Hepatocyte (in vitro differentiated cells): ENCODE results near the gene DOC2A. TPM values are rescaled to one million over a fixed set of nuclear protein-coding genes. Genes with fewer than 3 reads are reported as not detected.

Experiments
- DNase-seq: peaks from one replicate; pipeline ENCODE4 v3.0.0-alpha.2; 2016; ENCODE audit warnings: low spot score
- H2AFZ ChIP-seq: fragments of 200-600 bp; sonication (generic); 2 replicates; pipeline ENCODE4 v1.6.0; 2016; ENCODE audit warnings: antibody characterized with exemption, mild to moderate bottlenecking
- H3K27ac ChIP-seq: fragments of 200-600 bp; sonication (generic); 2 replicates; pipeline ENCODE4 v1.5.1; 2016; ENCODE audit warnings: mild to moderate bottlenecking
- H3K27me3 ChIP-seq: fragments of 200-600 bp; sonication (generic); 2 replicates; pipeline ENCODE4 v1.6.1; 2016
- H3K36me3 ChIP-seq: fragments of 200-600 bp; sonication (generic); replicated peaks from 2 replicates; pipeline ENCODE4 v1.5.1; 2016; ENCODE audit warnings: low read depth; ENCODE audit not compliant: insufficient read depth
- H3K4me1 ChIP-seq: fragments of 200-600 bp; sonication (generic); 2 replicates; pipeline ENCODE4 v1.5.1; 2016; ENCODE audit warnings: mild to moderate bottlenecking, moderate library complexity; ENCODE audit not compliant: insufficient read depth
- H3K4me2 ChIP-seq: fragments of 200-600 bp; sonication (generic); 2 replicates; pipeline ENCODE4 v1.6.0; 2016
- H3K4me3 ChIP-seq: fragments of 200-600 bp; sonication (generic); 2 replicates; pipeline ENCODE4 v1.5.1; 2016; ENCODE audit warnings: mild to moderate bottlenecking
- H3K79me2 ChIP-seq: fragments of 200-600 bp; sonication (generic); 2 replicates; pipeline ENCODE4 v1.6.0; 2017; ENCODE audit warnings: mild to moderate bottlenecking
- H3K9me2 ChIP-seq: fragments of 200-600 bp; sonication (generic); replicated peaks from 2 replicates; pipeline ENCODE4 v1.6.0; 2017; ENCODE audit warnings: mild to moderate bottlenecking; ENCODE audit not compliant: insufficient read depth
- H3K9me3 ChIP-seq: fragments of 200-600 bp; sonication (generic); 2 replicates; pipeline ENCODE4 v1.5.1; 2016; ENCODE audit warnings: low read depth, mild to moderate bottlenecking
- H4K20me1 ChIP-seq: fragments of 200-600 bp; sonication (generic); 2 replicates; pipeline ENCODE4 v1.6.0; 2016; ENCODE audit warnings: mild to moderate bottlenecking; ENCODE audit not compliant: insufficient read depth, poor library complexity, severe bottlenecking
- CTCF ChIP-seq: fragments of 200-600 bp; sonication (generic); IDR thresholded peaks from 2 replicates; pipeline ENCODE4 v1.5.1; 2016; ENCODE audit warnings: antibody characterized with exemption, mild to moderate bottlenecking; ENCODE audit not compliant: poor library complexity
- EZH2 ChIP-seq: fragments of 200-600 bp; sonication (generic); IDR thresholded peaks from 2 replicates; pipeline ENCODE4 v1.6.1; 2016; ENCODE audit warnings: antibody characterized with exemption, mild to moderate bottlenecking, borderline replicate concordance
- EZH2phosphoT487 ChIP-seq: fragments of 200-600 bp; sonication (generic); IDR thresholded peaks from one replicate; pipeline ENCODE4 v1.6.1; 2018; ENCODE audit warnings: antibody characterized with exemption, mild to moderate bottlenecking, low read depth, moderate library complexity; ENCODE audit not compliant: unreplicated experiment, severe bottlenecking
- WGBS: methylation state at CpG from one replicate; pipeline ENCODE4 v1.1.6; 2016; ENCODE audit warnings: low lambda C conversion rate; ENCODE audit errors: missing lambda C conversion rate; 5-methylcytosine and 5-hydroxymethylcytosine counted together
- polyA plus RNA-seq: library from polyadenylated mRNA; unstranded; fragments of >200 nt; fragmentation: Nextera tagmentation; extraction: Ambion mirVana; gene quantifications from 2 replicates; pipeline ENCODE4 v1.2.1, GENCODE V29; 2016
- total RNA-seq: library from RNA; depleted of rRNA; stranded (reverse); fragments of >200 nt; gene quantifications from 2 replicates; pipeline ENCODE4 v1.2.3, GENCODE V29; 2014

Gene DOC2A
- total and polyA plus RNA-seq, 2 experiments from 2014 or later: 6.9 to 13.0 TPM

GRCh38 chr16:30032083-30032819 lies 21.4 kb upstream of the DOC2A start:
- Histone ChIP-seq H3K9me2 (no peaks in the 10 kb centered on the region), H3K4me1 (peaks cover 7% of the 10 kb centered on the region), H4K20me1 (no peaks in the 10 kb centered on the region), H3K36me3 (no peaks in the 10 kb centered on the region), H3K79me2 (no peaks in the 10 kb centered on the region), H2AFZ (no peak overlapping the region), H3K27me3 (peaks cover 62% of the 10 kb centered on the region), H3K9me3 (no peaks in the 10 kb centered on the region), H3K27ac (no peak overlapping the region), H3K4me2 (no peak overlapping the region), H3K4me3 (no peak overlapping the region)
- WGBS: 27% methylated on average over 12 of the region's 12 CpGs
- peak; percentile 71 for DNase-seq
- TF ChIP-seq EZH2phosphoT487: no peak
- TF ChIP-seq EZH2: no peak
- peak; percentile 75 for TF ChIP-seq CTCF

- TF ChIP-seq CTCF (no peak), EZH2 (no peak), EZH2phosphoT487 (no peak)
- H3K27ac ChIP-seq: no peak overlapping the region
- H2AFZ ChIP-seq: no peak overlapping the region
- H3K27me3 ChIP-seq: peaks cover 65% of the 10 kb centered on the region
- H3K9me3 ChIP-seq: no peaks in the 10 kb centered on the region
- no peaks in the 10 kb centered on the region for H3K9me2 ChIP-seq
- H3K36me3 ChIP-seq: no peaks in the 10 kb centered on the region
- no peak for DNase-seq
- H3K4me1 ChIP-seq: peaks cover 7% of the 10 kb centered on the region
- H3K79me2 ChIP-seq: no peaks in the 10 kb centered on the region
- H3K4me2 ChIP-seq: peak overlapping the region; percentile 86
- H3K4me3 ChIP-seq: no peak overlapping the region
- WGBS: 21% methylated on average over 11 of the region's 11 CpGs
- H4K20me1 ChIP-seq: no peaks in the 10 kb centered on the region
Measured at GRCh38 chr16:30031477-30031918, 20.7 kb upstream of the DOC2A start.

GRCh38 chr16:30030841-30031413 lies 20.1 kb upstream of the DOC2A start, which contains the start of gene TLCD3B:
TSS of gene TLCD3B (minus strand) at chr16:30031271. CDS start at chr16:30030527, 744 bp downstream.
- no CpG with 5 or more reads among the region's 27 CpGs for WGBS
- Histone ChIP-seq H3K4me3 (no peak within 1 kb of the TSS), H3K27ac (no peak within 1 kb of the TSS), H3K4me1 (peaks cover 7% of the 10 kb centered on the region), H3K4me2 (peak within 1 kb of the TSS; percentile 86), H3K36me3 (no peaks in the 10 kb centered on the region), H3K27me3 (peaks cover 63% of the 10 kb centered on the region), H2AFZ (no peak within 1 kb of the TSS), H3K79me2 (no peaks in the 10 kb centered on the region), H4K20me1 (no peaks in the 10 kb centered on the region), H3K9me3 (no peaks in the 10 kb centered on the region), H3K9me2 (no peaks in the 10 kb centered on the region)
- no peak for DNase-seq
- TF ChIP-seq EZH2phosphoT487: no peak
- TF ChIP-seq EZH2: peak; percentile 38

- H3K27ac ChIP-seq: no peak overlapping the region
- no peaks in the 10 kb centered on the region for H3K79me2 ChIP-seq
- no peak overlapping the region for H3K4me3 ChIP-seq
- H3K9me3 ChIP-seq: no peaks in the 10 kb centered on the region
- WGBS: 28% methylated on average over 16 of the region's 23 CpGs
- peak overlapping the region; percentile 86 for H3K4me2 ChIP-seq
- H3K27me3 ChIP-seq: peaks cover 67% of the 10 kb centered on the region
- TF ChIP-seq EZH2 (no peak), EZH2phosphoT487 (no peak), CTCF (no peak)
- DNase-seq: no peak
- H3K9me2 ChIP-seq: no peaks in the 10 kb centered on the region
- no peaks in the 10 kb centered on the region for H4K20me1 ChIP-seq
- H3K36me3 ChIP-seq: no peaks in the 10 kb centered on the region
- H3K4me1 ChIP-seq: peaks cover 7% of the 10 kb centered on the region
- H2AFZ ChIP-seq: no peak overlapping the region
Measured at GRCh38 chr16:30030011-30030685, 19.3 kb upstream of the DOC2A start.
